SH-SY5Y (cell line): Measurements from ENCODE around the gene GUCA2A.

Experiments
- GATA2 ChIP-seq: IDR thresholded peaks from 2 replicates; pipeline ENCODE4 v1.6.1; 2011; ENCODE audit warnings: mild to moderate bottlenecking, low read depth, low read length
- GATA3 ChIP-seq: IDR thresholded peaks from 2 replicates; pipeline ENCODE4 v1.6.1; 2011; ENCODE audit warnings: low read depth, mild to moderate bottlenecking, low read length, moderate library complexity

DNA sequence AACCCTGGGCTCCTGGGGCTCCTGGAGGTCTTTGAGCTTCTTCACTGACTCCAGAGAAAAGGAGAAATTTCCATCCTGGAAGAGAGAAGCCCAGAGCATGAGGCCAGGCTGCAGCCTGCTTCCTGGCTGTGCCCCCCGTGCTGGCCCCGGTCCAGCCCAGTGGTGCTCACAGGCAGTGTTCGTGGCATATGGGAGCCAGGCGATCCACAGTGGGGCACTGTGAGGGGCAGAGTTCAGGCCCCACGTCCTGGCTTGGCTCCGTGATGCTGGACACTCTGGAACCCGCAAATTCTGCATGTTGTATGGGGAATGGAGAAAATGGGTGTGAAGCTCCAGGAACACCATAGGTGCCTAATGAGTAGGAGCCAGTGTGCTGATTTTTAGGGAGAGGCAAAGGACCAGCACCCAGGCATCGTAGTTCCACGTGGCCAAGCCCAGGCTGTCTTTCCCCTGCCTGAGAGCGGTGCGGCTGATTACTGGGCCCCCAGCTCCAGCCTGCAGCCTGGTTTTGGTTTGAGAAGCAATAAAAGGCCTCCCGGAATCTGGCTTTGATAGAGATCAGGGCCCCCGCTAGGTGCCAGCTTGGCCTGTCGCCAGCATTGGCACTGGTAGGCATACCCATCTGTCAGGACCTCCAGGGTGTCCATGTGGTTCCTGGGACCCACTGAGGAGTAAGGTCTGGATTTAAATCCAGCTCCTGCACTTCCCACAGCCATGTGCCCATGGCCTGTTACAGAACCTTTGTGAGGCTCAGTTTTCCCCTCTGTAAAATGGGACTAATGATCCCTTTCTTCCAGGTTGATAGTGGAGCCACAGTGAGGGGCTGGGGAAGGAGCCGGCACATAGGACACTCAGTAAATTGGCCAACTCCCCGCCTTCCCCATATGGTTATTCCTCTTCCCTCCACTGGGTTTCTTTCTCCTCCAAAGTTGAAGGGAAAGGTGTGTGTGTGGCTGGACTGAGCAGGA, 725 bp downstream of the GUCA2A start:
- TF ChIP-seq GATA2 (no peak), GATA3 (no peak)
